ENCODE results near the gene ANGEL1.

The ANGEL1 gene

GRCh38 chr14:76778546-76779215 is 34.0 kb downstream of the ANGEL1 start:
- DNase-seq: no peak

DNA sequence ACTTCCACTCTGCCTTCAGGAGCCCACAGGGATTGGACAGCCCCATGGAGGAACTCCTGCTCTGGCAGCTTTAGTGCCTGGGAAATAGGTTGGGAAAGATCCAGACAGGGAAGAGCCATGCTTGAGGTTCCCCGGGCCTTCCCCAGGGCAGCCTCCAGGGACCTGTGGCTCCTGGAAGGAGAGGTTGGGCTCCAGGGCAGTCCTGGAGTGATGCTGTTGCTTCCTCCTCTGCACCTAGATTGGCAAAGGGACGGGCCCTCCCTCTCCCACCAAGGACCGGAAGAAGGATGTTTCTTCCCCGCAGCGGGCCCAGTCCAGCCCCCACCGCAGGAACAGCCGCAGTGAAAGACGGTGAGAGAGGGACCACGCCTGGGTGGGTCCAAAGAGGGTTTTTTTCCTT is 35.0 kb downstream of the ANGEL1 start:
- no peak for DNase-seq

DNA sequence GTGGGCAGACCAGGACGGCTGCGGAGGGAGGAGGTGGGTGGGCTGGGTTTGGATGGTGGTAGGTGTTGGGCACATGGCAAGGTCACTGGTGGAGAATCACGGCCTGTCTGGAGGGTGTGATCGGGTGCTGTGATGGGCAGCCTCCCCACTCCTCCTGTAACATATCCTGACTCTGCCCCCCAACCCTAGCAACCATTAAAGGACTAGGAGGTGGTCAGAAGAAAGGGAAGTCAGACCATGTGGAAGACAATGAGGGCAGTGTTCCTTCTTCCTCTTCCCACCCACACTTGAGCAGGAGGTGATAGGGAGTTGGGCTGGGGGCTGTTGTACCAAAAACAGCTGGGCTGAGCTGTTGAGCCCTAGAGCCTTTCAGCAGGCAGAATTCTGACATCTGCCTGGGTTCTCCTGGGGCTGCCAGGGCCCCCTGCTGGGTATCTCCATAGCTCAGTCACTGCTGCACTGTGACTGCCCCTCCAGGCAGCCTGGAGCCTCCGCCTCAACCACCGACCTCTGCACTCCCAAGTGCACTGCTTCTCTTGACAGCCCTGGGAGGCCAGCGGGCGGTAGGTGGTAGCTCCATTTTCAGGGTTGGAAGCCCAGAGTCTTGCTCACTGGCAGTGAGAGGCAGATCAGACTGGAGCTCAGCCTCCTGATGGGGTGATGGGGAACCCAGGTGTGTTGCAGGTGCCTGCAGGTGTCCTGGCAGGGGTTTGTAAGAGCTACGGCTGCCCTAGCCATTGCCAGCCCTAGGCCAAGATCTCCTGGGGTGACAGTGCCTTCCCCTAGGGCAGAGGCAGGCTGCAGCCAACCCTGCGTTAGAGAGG is 36.0 kb downstream of the ANGEL1 start:
- no peak for DNase-seq

DNA sequence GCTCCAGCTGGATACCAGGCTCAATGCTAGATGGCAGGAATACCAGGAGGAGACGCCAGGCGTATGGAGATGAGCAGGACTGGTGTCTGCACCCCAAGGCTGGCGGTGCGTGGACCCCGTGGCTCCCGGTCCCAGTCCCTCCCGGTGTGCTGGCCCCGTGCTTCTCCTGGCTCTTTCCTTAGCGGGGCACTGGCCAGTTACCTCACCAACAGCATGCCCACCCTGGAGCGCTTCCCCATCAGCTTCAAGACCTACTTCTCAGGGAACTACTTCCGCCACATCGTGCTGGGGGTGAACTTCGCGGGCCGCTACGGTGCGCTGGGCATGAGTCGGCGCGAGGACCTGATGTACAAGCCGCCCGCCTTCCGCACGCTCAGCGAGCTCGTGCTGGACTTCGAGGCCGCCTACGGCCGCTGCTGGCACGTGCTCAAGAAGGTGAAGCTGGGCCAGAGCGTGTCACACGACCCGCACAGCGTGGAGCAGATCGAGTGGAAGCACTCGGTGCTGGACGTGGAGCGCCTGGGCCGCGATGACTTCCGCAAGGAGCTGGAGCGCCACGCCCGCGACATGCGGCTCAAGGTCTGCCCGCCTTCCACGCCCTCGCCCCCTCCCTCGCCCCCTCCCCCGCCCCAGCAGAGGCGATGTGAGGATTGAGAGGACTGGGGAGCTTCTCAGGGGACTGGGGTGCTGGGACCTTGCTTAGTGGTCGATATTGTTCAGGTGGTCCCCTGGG is 36.8 kb downstream of the ANGEL1 start:
- DNase-seq: no peak

DNA sequence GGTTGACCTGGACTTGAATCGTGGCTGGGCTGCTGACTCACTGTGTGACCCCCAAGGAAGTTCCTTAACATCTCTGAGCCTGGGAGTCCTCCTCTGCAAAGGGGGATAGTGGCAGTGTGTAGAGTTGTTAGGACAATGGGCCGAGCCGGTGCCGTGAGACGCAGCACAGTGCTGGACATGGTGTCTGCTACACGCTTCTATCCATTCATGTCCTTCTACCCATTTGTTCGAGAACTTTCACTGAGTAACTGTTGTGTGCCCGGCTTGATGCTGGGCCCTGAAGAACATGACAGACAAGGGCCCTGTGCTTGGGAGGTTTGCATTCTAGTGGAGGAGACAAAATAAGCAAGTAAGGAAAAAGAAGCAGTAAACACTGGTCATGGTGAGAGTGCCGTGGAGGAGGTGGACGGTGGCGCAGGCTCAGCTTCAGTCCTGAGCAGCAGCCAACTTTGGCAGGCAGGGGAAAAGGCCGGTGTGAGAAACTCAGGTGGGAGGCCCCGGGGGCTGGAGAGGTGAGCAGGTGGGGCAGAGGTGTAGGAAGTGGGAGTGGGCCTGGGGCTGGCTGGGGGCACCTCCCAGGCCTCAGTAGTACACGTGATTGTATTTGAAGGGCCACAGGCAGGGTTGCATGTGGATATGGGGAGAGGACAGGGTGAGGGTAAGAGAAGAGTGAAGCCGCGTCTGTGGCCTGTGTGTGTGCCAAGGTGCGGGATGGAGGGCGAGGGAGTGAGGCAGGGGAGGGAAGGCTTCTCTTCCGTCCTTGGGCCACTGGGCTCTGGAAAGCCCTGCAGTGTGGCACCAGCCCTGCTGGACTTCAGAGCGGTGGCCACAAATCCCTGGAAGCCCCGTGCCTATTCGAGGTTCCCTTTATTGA is 37.6 kb downstream of the ANGEL1 start:
- no peak for DNase-seq

- no peak for DNase-seq
Observed at GRCh38 chr14:76773956-76774820, 38.5 kb downstream of the ANGEL1 start.

GRCh38 chr14:76773188-76773885 is 39.3 kb downstream of the ANGEL1 start:
- DNase-seq: no peak

- DNase-seq: no peak
Observed at GRCh38 chr14:76772300-76773187, 40.1 kb downstream of the ANGEL1 start.

GRCh38 chr14:76771437-76771980 is 41.2 kb downstream of the ANGEL1 start:
- no peak for DNase-seq

- DNase-seq: no peak
Observed at GRCh38 chr14:76770521-76771436, 41.9 kb downstream of the ANGEL1 start.

DNA sequence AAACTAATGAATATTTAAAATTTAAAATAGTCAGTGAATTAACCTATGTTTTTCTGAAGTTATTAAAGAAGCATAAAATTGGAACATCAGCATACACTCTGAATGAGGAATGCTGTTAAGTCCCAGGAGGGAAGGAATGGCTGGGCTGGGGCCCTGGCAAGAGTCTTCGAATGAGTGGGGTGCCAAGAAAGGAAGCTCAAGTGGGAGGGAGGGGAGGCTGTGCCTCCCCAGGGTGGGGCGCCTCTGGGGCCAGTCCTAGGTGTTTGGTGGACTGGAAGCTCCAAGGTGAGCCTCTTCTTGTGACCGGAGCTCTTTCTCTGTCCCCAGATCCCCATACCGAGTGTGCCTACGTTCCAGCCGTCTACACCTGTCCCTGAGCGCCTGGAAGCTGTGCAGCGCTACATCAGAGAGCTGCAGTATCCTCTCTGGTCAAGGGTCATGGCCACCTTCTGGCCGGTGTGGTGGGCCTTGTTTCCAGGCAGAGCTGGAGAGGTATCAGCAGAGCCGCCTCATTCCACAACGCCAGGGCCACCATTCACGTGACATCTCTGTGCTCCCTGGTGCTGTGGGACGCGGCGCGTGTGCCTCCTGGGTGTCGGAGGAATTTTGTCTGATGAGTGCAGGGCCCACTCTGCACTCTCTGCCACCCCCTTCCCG is 42.9 kb downstream of the ANGEL1 start:
- no peak for DNase-seq

- no peak for DNase-seq
Observed at GRCh38 chr14:76768671-76769500, 43.8 kb downstream of the ANGEL1 start.

GRCh38 chr14:76767681-76768656 is 44.7 kb downstream of the ANGEL1 start:
- no peak for DNase-seq

- no peak for DNase-seq
Observed at GRCh38 chr14:76765461-76765931, 47.2 kb downstream of the ANGEL1 start.
